ENCODE data around the gene PFKFB3.
"Not testable (repeated sequence)": the region's sequence is repeated elsewhere in the genome, so short reads cannot be mapped to it uniquely, and the experiment has no call there.

The PFKFB3 gene

DNA sequence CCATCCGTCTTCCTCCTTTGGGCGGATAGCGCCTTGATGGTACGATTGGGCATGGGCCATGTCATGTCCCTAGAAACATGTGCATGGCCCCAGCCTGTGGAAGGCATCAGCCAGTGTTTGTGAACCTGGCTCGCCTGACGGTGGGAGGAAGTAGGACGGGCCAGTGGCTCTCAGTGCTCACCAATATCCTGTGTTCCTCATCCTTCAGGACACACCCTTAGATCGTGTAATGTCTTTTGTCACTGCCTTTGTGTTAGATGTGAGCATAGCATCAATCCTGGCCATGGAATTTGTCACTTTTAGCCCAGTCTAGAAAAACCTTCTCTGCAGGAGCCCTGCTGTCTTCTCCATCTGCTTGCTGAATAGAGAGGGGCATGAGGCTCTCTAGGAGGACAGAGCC is 77.6 kb downstream of the PFKFB3 start:
- no peak overlapping the region for H3K9ac ChIP-seq

GRCh38 chr10:6282454-6282958 is 79.8 kb downstream of the PFKFB3 start:
- Histone ChIP-seq H3K79me2 (no peaks in the 10 kb centered on the region), H3K9me3 (ENCODE audit: control insufficient read depth, low read length) (no peaks in the 10 kb centered on the region), H2AFZ (no peak overlapping the region), H3K9ac (no peak overlapping the region), H3K27me3 (ENCODE audit: control insufficient read depth, insufficient read depth, low read length) (no peaks in the 10 kb centered on the region), H3K4me2 (ENCODE audit: low read length) (no peak overlapping the region), H3K4me3 (ENCODE audit: low read depth, low read length) (no peak overlapping the region), H3K36me3 (ENCODE audit: control insufficient read depth, insufficient read depth, low read length) (no peaks in the 10 kb centered on the region), H3K4me1 (no peaks in the 10 kb centered on the region), H3K27ac (no peak overlapping the region)
- TF ChIP-seq CTCF (IDR thresholded peaks at IDR 0.05): no peak

More for the DNA sequence above, 77.6 kb downstream of the PFKFB3 start:
- Histone ChIP-seq H3K27me3 (ENCODE audit: control insufficient read depth, insufficient read depth, low read length) (no peaks in the 10 kb centered on the region), H2AFZ (no peak overlapping the region), H3K4me2 (ENCODE audit: low read length) (no peak overlapping the region), H3K36me3 (ENCODE audit: control insufficient read depth, insufficient read depth, low read length) (no peaks in the 10 kb centered on the region), H3K9me3 (ENCODE audit: control insufficient read depth, low read length) (no peaks in the 10 kb centered on the region), H3K27ac (no peak overlapping the region), H3K4me3 (ENCODE audit: low read depth, low read length) (no peak overlapping the region), H3K4me1 (no peaks in the 10 kb centered on the region), H3K79me2 (no peaks in the 10 kb centered on the region)
- TF ChIP-seq CTCF (IDR thresholded peaks at IDR 0.05): no peak

DNA sequence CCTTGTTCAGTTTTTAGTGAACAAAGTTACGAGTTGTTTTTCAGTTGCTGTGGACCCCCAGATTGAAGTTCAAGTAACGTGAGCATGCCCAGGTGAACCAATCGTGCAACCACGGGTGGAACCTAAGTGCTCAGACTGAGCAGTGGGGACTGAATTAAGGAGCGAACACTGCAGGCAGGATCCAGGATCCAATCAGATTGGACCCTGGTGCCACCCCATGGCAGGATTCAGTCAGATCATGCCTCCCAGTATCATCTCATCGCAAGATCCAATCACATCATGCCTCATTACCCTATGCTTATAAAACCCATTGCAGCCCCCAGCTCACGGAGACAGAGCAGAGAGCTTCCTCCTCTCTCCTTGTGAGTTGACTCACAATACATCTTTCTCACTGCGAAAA is 80.9 kb downstream of the PFKFB3 start:
- Histone ChIP-seq H3K9me3 (ENCODE audit: control insufficient read depth, low read length) (no peaks in the 10 kb centered on the region), H3K4me2 (ENCODE audit: low read length) (no peak overlapping the region), H3K36me3 (ENCODE audit: control insufficient read depth, insufficient read depth, low read length) (no peaks in the 10 kb centered on the region), H3K4me3 (ENCODE audit: low read depth, low read length) (no peak overlapping the region), H3K79me2 (no peaks in the 10 kb centered on the region), H3K9ac (no peak overlapping the region), H2AFZ (no peak overlapping the region), H3K27me3 (ENCODE audit: control insufficient read depth, insufficient read depth, low read length) (no peaks in the 10 kb centered on the region), H3K4me1 (no peaks in the 10 kb centered on the region), H3K27ac (no peak overlapping the region)
- TF ChIP-seq CTCF (IDR thresholded peaks at IDR 0.05): no peak

DNA sequence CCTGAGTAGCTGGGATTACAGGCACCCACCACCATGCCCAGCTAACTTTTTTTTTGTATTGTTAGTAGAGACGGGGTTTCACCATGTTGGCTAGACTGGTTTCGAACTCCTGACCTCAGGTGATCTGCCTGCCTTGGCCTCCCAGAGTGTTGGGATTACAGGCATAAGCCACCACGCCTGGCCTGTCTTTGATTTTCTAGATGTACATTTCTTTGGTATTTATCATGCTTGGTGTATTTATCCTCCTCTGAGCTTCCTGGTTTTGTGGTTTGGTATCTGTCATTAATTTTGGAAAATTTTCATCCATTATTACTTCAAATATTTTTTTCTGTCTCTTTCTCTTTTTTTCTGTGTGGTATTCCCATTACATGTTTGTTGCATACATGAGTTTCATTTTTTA is 87.9 kb downstream of the PFKFB3 start:
- H3K27me3 ChIP-seq (ENCODE audit: control insufficient read depth, insufficient read depth, low read length); H3K79me2 ChIP-seq; H2AFZ ChIP-seq; H3K4me1 ChIP-seq; H3K9me3 ChIP-seq (ENCODE audit: control insufficient read depth, low read length); H3K36me3 ChIP-seq (ENCODE audit: control insufficient read depth, insufficient read depth, low read length); H3K4me3 ChIP-seq (ENCODE audit: low read depth, low read length); H3K9ac ChIP-seq; H3K27ac ChIP-seq; H3K4me2 ChIP-seq (ENCODE audit: low read length): not testable (repeated sequence)

DNA sequence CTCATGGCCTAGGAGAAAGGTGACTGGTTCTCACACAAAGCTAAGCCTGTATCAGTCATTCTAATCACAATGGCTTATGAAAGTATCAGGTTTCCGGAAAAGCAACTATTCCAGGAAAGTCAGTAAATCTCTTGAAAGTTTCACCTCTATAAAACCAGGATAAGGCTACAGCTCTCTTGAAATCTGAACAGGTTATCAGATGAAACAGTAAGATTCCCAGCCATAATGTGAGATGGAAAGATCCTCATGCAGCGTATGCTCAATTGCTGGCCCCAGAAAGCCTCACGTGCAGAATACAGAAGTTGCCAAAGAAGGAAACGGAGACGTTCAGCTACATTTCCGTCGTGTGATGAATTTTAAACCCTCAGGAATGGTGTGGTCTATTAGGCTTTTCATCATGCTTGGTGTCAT is 90.0 kb downstream of the PFKFB3 start:
- no peaks in the 10 kb centered on the region for H3K27me3 ChIP-seq (ENCODE audit: control insufficient read depth, insufficient read depth, low read length)
- no peaks in the 10 kb centered on the region for H3K79me2 ChIP-seq
- H2AFZ ChIP-seq: peak overlapping the region; percentile 25
- no peaks in the 10 kb centered on the region for H3K4me1 ChIP-seq
- TF ChIP-seq CTCF (IDR thresholded peaks at IDR 0.05): no peak
- H3K4me2 ChIP-seq (ENCODE audit: low read length): peak overlapping the region; percentile 48
- peak overlapping the region; percentile 6 for H3K27ac ChIP-seq
- no peaks in the 10 kb centered on the region for H3K36me3 ChIP-seq (ENCODE audit: control insufficient read depth, insufficient read depth, low read length)
- no peak overlapping the region for H3K9ac ChIP-seq
- H3K4me3 ChIP-seq (ENCODE audit: low read depth, low read length): peak overlapping the region; percentile 26
- no peaks in the 10 kb centered on the region for H3K9me3 ChIP-seq (ENCODE audit: control insufficient read depth, low read length)

- H3K4me2 ChIP-seq (ENCODE audit: low read length); H3K9me3 ChIP-seq (ENCODE audit: control insufficient read depth, low read length); H3K27me3 ChIP-seq (ENCODE audit: control insufficient read depth, insufficient read depth, low read length); H3K4me3 ChIP-seq (ENCODE audit: low read depth, low read length); H3K27ac ChIP-seq; H3K9ac ChIP-seq; H3K4me1 ChIP-seq; H3K36me3 ChIP-seq (ENCODE audit: control insufficient read depth, insufficient read depth, low read length); H3K79me2 ChIP-seq; H2AFZ ChIP-seq: not testable (repeated sequence)
Measured at GRCh38 chr10:6296425-6296824, 93.7 kb downstream of the PFKFB3 start.
